RWPE1 (cell line): Measurements from ENCODE around the gene C5orf34.
"Not testable (repeated sequence)": the region's sequence is repeated elsewhere in the genome, so short reads cannot be mapped to it uniquely, and the experiment has no call there.

Source experiments
- CTCF ChIA-PET: fragments of 350-600 bp; sonication (Branson Sonifier 250); formaldehyde crosslinking; extraction: SDS; loops from one replicate; lab custom pipeline; 2021; lab: Yijun Ruan, JAX
- POLR2A ChIA-PET: fragments of 400-600 bp; formaldehyde crosslinking; extraction: SDS; loops from one replicate; lab custom pipeline; 2020; ENCODE audit warnings: antibody characterized with exemption; ENCODE audit not compliant: low non-redundant PET; lab: Yijun Ruan, JAX
- DNase-seq: peaks from one replicate; pipeline ENCODE4 v3.0.0; 2012; ENCODE audit warnings: low spot score
- H3K27ac ChIP-seq: fragments of 450-650 bp; 2 replicates; pipeline ENCODE4 v1.5.1; 2017
- TF ChIP-seq, protein P1 (sequence below): fragments of 450-650 bp; conservative IDR thresholded peaks from 2 replicates; pipeline ENCODE4 v1.5.1; 2017; ENCODE audit warnings: low read depth, mild to moderate bottlenecking

The C5orf34 gene

DNA sequence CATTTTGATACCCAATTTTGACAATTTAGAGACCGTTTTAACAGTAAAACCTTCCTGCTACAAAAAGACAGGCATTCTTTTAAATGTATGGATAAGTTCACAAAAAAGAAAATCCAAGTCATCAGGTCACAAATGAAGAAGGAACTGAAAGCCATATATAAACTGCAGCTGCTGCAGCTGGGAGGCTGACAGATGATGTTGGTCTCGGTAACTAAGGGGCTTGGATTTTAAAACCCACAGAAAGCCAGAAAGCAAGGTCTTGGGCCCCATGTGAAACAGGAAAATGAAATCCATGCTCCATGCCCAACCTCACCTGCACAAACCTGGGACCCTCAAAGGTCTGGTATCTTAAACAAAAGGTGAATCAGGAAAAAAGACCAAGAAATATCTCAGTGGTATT is 15.7 kb upstream of the C5orf34 start:
- no peak for DNase-seq
- POLR2A ChIA-PET, result no interaction called here
- TF ChIP-seq, protein P1, sequence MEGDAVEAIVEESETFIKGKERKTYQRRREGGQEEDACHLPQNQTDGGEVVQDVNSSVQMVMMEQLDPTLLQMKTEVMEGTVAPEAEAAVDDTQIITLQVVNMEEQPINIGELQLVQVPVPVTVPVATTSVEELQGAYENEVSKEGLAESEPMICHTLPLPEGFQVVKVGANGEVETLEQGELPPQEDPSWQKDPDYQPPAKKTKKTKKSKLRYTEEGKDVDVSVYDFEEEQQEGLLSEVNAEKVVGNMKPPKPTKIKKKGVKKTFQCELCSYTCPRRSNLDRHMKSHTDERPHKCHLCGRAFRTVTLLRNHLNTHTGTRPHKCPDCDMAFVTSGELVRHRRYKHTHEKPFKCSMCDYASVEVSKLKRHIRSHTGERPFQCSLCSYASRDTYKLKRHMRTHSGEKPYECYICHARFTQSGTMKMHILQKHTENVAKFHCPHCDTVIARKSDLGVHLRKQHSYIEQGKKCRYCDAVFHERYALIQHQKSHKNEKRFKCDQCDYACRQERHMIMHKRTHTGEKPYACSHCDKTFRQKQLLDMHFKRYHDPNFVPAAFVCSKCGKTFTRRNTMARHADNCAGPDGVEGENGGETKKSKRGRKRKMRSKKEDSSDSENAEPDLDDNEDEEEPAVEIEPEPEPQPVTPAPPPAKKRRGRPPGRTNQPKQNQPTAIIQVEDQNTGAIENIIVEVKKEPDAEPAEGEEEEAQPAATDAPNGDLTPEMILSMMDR, result no peak
- CTCF ChIA-PET, result no interaction called here
- H3K27ac ChIP-seq, result no peak overlapping the region

DNA sequence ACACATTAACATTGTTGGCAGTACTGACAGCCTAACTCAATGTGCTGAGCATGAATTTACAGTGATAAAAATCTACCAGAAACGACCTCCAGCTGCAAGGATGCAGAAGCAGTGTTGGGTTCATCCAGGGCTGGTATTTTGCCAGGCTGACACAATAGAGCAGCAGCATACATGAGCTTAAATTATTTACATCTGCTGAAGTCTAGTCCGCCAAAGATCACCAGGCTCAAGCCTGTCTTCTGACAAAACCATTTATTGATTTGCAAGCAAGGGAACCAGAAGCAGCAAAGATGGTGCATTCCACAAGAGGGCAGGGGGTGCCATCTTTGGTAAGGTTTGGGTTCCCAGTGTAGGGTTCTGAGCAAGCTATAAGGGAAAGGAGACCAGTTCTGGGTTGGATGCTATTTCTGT is 8.7 kb upstream of the C5orf34 start:
- TF ChIP-seq, protein P1, result no peak
- DNase-seq, result no peak
- no peak overlapping the region for H3K27ac ChIP-seq
- ChIA-PET CTCF (interaction anchor here (0.6 to 0.7 kb wide), 2 partner anchors 224 to 329 kb away, joined by 3 read pairs; no protein-coding TSS in a partner anchor), POLR2A (no interaction called here)

DNA sequence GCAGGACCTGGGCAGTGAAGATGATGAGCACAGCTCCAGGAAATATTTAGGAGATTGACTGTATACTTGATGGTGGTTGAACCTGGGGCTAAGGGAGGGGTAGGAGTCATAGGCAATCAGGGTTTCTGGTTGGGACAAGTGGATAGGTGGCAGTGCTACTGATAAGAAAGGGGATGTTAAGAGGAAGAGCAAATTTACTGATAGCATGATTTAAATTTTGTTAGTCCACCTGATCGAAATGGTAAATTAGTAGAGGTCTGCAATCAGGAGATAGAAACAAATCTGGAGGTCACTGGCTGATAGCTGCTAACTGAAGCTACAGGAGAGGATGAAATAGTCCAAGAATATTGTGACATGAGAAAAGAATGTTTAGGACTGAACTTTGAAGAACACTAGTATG is 5.7 kb upstream of the C5orf34 start:
- no peak for DNase-seq
- H3K27ac ChIP-seq, result no peak overlapping the region
- POLR2A ChIA-PET, result no interaction called here
- CTCF ChIA-PET, result no interaction called here
- TF ChIP-seq, protein P1, result no peak

DNA sequence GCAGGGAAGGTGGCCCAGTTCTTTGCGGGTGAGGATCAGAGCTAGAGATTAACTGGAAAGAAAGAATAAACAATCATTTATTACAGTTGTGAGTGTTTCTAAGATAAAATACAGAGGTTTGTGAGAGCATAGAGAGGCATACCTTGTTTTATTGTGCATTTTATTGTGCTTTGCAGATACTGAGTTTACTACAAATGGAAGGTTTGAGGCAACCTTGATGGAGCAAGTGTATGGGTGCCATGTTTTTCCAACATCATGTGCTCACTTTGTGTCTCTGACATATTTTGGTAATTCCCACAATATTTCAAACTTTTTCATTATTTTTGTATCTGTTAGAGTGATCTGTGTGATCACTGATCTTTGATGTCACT is 715 bp upstream of the C5orf34 start:
- TF ChIP-seq, protein P1, result no peak
- ChIA-PET POLR2A (interaction anchor here (1.4 kb wide), 1 partner anchor 32 kb away, joined by 5 read pairs; the partner anchor contains the start of gene TMEM267), CTCF (interaction anchor here (0.9 to 1.2 kb wide), 2 partner anchors 10 to 30 kb away, joined by 3 to 5 read pairs; no protein-coding TSS in a partner anchor)
- DNase-seq, result no peak
- no peak overlapping the region for H3K27ac ChIP-seq

DNA sequence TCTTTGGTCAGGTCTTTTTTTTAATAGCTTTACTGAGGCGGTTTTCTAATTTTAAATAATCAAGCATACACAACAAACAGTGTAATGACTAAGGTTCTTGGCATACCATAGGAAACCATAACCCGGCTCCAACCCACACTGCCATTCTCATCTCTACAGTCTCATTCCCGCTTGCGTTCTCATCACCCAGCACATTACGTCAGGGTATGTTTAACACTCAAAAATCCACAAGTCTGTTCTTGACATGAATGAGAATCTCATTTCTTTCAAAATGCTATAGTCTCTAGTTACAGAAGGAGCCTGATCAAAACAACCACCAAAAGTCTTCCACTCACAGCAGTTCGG is 505 bp downstream of the C5orf34 start:
- peak overlapping the region; percentile 93 for H3K27ac ChIP-seq
- ChIA-PET POLR2A (interaction anchor here (0.9 to 1.4 kb wide), 3 partner anchors 31 to 201 kb away, joined by 3 to 5 read pairs (median 3); partner anchors contain the start of gene TMEM267), CTCF (interaction anchor here (0.7 kb wide), 1 partner anchor 277 kb away, joined by 4 read pairs; no protein-coding TSS in a partner anchor)
- TF ChIP-seq, protein P1, result no peak
- peak; percentile 74 for DNase-seq

DNA sequence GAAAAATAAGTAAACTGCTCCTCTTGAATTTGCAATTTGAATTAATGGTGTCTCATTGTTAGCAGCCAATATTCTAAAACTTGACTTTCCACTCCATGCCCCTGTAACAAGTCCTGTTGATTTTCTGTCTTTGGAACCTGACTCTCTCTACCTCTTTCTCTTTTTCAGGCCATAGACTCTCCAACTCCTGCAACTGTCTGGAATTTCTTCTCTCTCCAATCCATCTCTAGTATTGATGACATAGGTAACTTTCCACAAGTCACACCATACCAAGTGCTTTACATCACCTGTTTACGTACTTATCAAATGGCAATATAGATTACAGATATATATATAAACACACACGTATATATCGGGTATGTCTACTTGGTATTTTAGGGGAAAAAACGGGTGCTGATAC is 923 bp downstream of the C5orf34 start:
- TF ChIP-seq, protein P1, result no peak
- ChIA-PET POLR2A (interaction anchor here (0.9 kb wide), 1 partner anchor 117 kb away, joined by 3 read pairs; no protein-coding TSS in a partner anchor), CTCF (interaction anchor here (0.7 kb wide), 1 partner anchor 277 kb away, joined by 4 read pairs; no protein-coding TSS in a partner anchor)
- DNase-seq, result no peak
- no peak overlapping the region for H3K27ac ChIP-seq

DNA sequence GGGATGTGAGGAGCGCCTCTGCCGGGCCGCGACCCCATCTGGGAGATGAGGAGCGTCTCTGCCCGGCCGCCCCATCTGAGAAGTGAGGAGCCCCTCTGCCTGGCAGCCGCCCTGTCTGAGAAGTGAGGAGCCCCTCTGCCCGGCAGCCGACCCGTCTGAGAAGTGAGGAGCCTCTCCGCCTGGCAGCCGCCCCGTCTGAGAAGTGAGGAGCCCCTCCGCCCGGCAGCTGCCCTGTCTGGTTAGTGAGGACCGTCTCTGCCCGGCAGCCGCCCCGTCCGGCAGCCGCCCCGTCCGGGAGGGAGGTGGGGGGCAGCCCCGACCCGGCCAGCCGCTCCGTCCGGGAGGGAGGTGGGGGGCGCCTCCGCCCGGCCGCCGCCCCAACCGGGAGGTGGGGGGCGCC is 3.9 kb downstream of the C5orf34 start:
- DNase-seq, H3K27ac ChIP-seq, POLR2A ChIA-PET, CTCF ChIA-PET: not testable (repeated sequence)
